ENCODE data around the gene NASP.

Gene NASP

GRCh38 chr1:45583666-45584350 is at the start of gene NASP:
Gene NASP (plus strand): TSS chr1:45584041. CDS start chr1:45584147, 106 bp downstream.
- DNase-seq (ENCODE audit: low read depth), result peak; percentile 71

GRCh38 chr1:45535988-45536766 is 47.7 kb upstream of the NASP start:
- DNase-seq (ENCODE audit: low read depth), result no peak

GRCh38 chr1:45536886-45537285 is 47.0 kb upstream of the NASP start:
- DNase-seq (ENCODE audit: low read depth), result no peak

GRCh38 chr1:45541193-45541592 is 42.6 kb upstream of the NASP start:
- DNase-seq (ENCODE audit: low read depth), result no peak

GRCh38 chr1:45542591-45542990 is 41.2 kb upstream of the NASP start:
- no peak for DNase-seq (ENCODE audit: low read depth)

- DNase-seq (ENCODE audit: low read depth), result no peak
Observed at GRCh38 chr1:45543581-45544417, 40.0 kb upstream of the NASP start.

GRCh38 chr1:45544530-45544929 is 39.3 kb upstream of the NASP start:
- DNase-seq (ENCODE audit: low read depth), result no peak

GRCh38 chr1:45545019-45545493 is 38.8 kb upstream of the NASP start:
- no peak for DNase-seq (ENCODE audit: low read depth)

GRCh38 chr1:45545553-45546310 is 38.1 kb upstream of the NASP start:
- DNase-seq (ENCODE audit: low read depth), result no peak

- DNase-seq (ENCODE audit: low read depth), result peak; percentile 85
Observed at GRCh38 chr1:45550401-45551351, 33.2 kb upstream of the NASP start, which contains the start of gene AKR1A1. Gene AKR1A1 (plus strand): TSS chr1:45550826. CDS start chr1:45561795, 10,969 bp downstream.

GRCh38 chr1:45551684-45552083 is 32.2 kb upstream of the NASP start:
- DNase-seq (ENCODE audit: low read depth), result no peak

- no peak for DNase-seq (ENCODE audit: low read depth)
Observed at GRCh38 chr1:45552331-45552730, 31.5 kb upstream of the NASP start.

- no peak for DNase-seq (ENCODE audit: low read depth)
Observed at GRCh38 chr1:45554198-45554597, 29.6 kb upstream of the NASP start.

GRCh38 chr1:45557422-45557944 is 26.4 kb upstream of the NASP start:
- DNase-seq (ENCODE audit: low read depth), result no peak

GRCh38 chr1:45563843-45564242 is 20.0 kb upstream of the NASP start:
- no peak for DNase-seq (ENCODE audit: low read depth)

- no peak for DNase-seq (ENCODE audit: low read depth)
Observed at GRCh38 chr1:45566722-45567121, 17.1 kb upstream of the NASP start.

GRCh38 chr1:45567911-45568310 is 15.9 kb upstream of the NASP start:
- no peak for DNase-seq (ENCODE audit: low read depth)

- no peak for DNase-seq (ENCODE audit: low read depth)
Observed at GRCh38 chr1:45568421-45568820, 15.4 kb upstream of the NASP start.

GRCh38 chr1:45569571-45569961 is 14.3 kb upstream of the NASP start:
- no peak for DNase-seq (ENCODE audit: low read depth)

- DNase-seq (ENCODE audit: low read depth), result peak; percentile 70
Observed at GRCh38 chr1:45569962-45570581, 13.8 kb upstream of the NASP start.
